ENCODE data around the gene FBXL22.

The FBXL22 gene

DNA sequence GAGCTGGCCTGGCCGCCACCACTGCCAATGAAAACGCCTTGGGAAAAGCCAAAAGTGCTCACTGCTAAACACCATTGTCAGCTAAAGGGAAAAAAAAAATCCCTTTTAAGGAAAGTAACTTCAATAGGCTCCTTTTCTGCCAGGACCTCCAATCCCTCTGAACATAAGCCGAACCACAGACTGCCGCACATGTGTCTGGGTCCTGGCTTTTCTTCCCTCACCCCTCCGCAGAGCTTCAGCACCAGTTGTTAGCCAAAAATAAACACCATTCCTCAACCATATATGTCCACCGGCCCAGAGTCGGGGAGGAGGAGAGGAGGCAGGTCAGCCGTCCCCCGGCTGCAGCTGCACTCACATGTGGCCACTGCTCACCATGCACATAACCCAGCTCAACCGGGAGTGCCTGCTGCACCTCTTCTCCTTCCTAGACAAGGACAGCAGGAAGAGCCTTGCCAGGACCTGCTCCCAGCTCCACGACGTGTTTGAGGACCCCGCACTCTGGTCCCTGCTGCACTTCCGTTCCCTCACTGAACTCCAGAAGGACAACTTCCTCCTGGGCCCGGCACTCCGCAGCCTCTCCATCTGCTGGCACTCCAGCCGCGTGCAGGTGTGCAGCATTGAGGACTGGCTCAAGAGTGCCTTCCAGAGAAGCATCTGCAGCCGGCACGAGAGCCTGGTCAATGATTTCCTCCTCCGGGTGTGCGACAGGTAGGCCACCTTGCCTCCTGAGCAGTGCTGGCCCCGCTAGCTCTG is at the start of gene FBXL22:
FBXL22 (plus strand) TSS at position 350 of the 753 bp plus-strand sequence; CDS start at position 356, 6 bp downstream.
- DNase-seq = no peak

DNA sequence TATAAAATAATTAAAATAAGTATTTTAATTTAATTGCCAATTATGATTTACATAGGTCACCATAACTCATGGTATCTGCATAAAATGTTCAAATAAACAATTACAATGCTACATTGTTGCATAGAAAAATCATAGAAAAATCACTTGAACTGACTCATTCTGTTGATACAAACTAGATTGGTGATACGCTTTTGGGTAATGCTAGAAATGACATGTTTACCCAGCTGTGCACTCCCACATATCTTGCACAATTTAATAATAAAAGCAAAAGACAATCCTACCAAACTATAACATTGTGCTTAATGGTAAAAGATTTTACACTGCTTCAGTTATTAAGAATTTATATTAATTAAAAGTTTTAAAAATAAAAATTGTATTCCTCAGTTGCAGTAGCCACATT is 45.8 kb upstream of the FBXL22 start:
- no peak for DNase-seq

DNA sequence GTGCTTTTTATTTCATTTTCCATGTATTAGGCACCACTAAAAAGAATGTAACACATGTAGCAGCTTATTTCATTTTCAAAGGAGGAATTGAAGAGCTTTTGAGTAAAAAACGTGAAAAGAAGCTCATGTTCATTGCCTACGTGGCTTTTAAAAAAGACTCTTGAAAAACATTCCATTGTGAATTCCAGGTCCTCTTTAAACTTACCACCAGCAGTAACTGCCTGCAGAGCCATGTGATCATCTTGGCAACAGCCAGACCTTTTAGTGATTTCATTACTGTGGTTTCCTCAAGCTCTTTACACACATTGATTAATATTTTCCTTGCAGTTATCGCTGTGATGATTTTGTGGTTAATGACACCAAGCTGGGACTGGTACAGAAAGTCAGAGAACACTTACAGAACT is 43.8 kb upstream of the FBXL22 start:
- no peak for DNase-seq

GRCh38 chr15:63554337-63554927 is 42.8 kb upstream of the FBXL22 start:
- no peak for DNase-seq

GRCh38 chr15:63555507-63555906 is 41.7 kb upstream of the FBXL22 start:
- no peak for DNase-seq

DNA sequence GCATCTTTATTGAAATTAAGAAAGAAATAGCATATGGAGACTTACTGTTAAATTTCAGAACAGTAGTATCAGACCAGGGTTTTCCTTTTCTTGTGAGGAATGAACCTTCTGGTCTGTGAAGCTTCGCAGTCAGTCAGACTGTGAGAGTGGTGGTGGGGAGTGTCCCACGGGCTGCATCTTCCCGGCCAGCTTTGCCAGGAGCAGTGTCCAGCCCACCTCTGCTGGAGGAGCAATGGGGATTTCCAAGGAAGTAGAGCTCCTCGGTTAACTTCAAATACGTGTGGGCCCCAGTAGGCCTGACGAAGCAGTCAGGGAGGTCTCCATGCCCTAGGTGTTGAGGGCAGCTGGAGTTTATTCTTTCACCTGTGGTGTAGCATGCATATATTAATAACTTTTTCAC is 40.9 kb upstream of the FBXL22 start:
- no peak for DNase-seq

DNA sequence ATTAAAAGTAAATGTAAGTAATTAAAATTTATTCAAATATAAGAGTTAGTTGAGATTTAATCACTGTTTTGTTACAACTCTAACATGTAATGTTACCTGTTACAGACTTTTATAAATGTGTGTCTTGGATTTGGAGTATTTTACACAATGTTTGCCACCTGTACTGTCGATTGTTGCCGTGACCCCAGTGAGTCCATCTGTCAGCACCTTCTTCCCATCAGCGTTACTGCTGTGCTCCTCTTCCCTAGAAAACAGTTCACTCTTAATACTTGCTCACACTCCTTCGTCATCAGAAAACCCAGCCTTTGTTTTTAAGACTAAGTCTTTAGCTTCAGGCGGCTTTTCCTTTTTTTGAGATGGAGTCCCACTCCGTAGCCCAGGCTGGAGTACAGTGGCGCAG is 40.5 kb upstream of the FBXL22 start:
- no peak for DNase-seq

GRCh38 chr15:63559753-63560152 is 37.4 kb upstream of the FBXL22 start:
- no peak for DNase-seq

GRCh38 chr15:63560741-63561448 is 36.3 kb upstream of the FBXL22 start:
- DNase-seq = peak; percentile 84

DNA sequence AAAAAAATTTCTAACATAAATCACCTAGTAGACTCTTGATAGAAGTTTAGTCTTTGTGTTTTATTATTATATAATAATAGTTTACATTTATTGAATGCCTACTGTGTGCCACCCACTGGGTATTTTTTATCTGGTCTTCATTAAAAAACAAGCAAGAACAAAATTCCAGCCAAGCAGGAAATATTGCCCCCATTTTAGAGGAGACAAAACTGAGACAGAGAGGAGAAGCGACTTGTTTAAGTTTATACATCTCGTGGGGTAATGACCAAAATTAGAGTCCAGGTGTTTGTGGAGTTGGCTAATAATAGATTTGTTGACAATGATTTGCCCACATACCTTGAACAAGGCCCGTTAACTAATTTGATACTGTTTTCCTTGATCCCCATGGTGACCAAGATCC is 33.1 kb upstream of the FBXL22 start:
- no peak for DNase-seq

DNA sequence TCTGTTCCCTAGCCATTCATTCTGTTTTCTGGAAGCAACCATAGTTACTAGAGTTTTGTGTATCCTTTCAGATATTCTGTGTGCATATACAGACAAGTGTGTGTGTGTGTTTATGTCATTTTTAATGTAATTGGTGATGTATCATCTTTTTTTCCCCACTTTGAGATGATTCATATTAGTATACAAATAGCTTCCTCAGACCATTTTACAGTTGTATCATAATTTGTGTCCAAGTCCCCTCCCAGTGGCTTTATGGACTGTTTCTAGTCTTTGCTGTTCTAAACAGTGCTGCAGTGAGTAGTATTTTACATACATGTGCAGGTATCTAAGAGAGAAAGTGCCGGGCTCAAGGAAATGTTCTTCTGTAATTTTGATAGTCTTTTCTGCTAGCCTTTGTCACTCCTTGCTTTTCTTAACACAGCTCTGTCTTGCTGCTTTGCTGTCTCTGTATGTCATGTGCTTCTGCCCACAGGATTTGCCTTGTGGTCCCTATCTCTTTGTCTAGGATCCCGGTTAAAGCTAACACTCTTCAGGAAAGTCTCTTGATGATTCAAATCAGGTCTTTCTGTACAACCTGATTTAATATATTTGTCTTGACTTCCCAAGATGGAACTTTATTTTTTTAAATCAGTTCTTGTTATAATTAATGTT is 31.5 kb upstream of the FBXL22 start:
- DNase-seq = no peak

DNA sequence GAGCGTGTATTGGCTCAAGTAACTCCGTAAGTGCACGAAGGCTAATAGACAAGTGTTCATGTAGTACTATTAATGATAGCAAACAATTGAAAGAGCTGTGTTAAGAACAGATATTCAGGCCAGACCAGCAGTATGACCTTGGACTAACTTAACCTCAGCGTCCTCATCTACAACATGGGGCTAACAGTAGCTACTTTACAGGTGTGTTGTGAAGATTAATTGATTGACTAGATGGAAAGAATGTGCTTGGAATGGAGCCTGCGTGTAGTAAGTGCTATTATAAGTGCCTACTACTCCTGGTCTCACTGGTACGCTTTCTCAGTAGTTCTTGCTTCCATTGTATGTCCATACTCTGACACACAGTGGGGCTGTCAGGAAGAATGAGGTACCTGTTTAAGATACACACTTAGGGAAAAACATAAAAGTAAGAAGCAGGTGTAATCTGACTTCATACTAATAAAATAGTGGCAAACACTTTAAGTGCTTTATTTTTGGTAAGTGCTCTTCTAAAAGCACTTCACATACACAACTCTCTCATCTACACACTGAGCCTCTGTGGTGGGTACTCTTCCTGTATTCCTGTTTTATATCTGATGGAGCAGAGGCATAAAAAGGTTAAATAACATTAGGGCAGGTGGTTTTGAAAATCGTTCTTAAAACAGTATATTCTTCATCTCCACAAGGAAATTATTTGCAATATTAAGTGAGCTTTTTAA is 24.3 kb upstream of the FBXL22 start:
- no peak for DNase-seq

- no peak for DNase-seq
Observed at GRCh38 chr15:63573533-63573932, 23.7 kb upstream of the FBXL22 start.

- DNase-seq = no peak
Observed at GRCh38 chr15:63575312-63575711, 21.9 kb upstream of the FBXL22 start.

- no peak for DNase-seq
Observed at GRCh38 chr15:63576441-63576840, 20.7 kb upstream of the FBXL22 start.

DNA sequence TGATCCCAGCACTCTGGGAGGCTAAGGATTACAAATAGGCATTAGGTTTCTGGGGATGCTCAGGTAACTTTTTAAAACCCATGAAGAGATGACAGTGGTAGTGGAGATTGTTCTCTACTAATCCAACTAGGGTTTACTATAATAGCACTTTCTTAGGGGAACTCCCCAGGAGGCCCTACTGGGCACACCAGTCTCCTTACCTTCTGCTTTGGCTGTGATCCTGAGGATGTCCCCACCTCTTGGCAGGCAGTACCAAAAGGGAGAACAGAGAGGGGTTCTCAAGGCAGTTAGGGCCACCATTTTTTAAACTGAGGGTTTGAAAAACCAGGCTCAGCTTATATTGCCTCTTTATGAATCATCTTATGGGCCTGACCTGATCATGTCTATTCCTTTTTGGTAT is 15.0 kb upstream of the FBXL22 start:
- DNase-seq = no peak

GRCh38 chr15:63582718-63583426 is 14.3 kb upstream of the FBXL22 start:
- DNase-seq = no peak

DNA sequence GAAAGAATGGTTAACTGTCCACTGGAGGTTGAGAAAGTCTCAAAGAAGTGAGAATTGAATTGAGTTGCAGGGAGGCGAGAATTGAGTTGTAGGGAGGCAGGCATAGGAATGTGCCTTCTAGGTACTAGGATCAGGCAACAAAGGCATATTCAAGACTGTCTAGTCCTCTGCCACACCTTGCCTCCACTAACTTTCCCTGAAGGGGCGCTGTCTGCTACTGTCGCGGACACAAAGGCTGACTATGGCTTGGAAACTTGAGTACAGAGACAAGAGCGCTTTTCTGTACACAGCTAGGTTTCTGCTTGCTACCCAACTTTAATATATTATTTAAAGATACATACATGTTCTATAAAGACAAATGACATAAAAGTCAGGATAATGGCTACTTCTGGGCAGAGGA is 10.4 kb upstream of the FBXL22 start:
- DNase-seq = no peak

- DNase-seq = no peak
Observed at GRCh38 chr15:63587527-63587926, 9.7 kb upstream of the FBXL22 start.

DNA sequence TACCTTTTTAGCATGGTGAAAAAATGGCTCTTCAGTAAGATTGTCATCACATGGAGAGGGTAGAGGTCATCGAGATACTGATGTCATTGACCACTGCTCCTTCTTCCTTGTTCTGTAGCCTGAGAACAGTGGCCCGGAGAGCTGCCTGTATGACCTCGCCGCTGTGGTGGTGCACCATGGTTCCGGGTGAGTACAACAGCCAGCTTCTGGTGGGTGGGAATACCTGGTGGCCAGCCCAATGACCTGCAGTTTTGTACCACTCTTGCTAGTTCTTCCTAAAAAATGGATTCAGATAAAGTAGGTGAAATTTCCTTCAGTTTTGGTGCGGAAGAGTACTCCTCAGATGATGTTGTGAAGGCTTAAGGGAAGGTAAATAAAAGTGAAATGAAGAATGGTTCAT is 8.4 kb upstream of the FBXL22 start:
- no peak for DNase-seq

DNA sequence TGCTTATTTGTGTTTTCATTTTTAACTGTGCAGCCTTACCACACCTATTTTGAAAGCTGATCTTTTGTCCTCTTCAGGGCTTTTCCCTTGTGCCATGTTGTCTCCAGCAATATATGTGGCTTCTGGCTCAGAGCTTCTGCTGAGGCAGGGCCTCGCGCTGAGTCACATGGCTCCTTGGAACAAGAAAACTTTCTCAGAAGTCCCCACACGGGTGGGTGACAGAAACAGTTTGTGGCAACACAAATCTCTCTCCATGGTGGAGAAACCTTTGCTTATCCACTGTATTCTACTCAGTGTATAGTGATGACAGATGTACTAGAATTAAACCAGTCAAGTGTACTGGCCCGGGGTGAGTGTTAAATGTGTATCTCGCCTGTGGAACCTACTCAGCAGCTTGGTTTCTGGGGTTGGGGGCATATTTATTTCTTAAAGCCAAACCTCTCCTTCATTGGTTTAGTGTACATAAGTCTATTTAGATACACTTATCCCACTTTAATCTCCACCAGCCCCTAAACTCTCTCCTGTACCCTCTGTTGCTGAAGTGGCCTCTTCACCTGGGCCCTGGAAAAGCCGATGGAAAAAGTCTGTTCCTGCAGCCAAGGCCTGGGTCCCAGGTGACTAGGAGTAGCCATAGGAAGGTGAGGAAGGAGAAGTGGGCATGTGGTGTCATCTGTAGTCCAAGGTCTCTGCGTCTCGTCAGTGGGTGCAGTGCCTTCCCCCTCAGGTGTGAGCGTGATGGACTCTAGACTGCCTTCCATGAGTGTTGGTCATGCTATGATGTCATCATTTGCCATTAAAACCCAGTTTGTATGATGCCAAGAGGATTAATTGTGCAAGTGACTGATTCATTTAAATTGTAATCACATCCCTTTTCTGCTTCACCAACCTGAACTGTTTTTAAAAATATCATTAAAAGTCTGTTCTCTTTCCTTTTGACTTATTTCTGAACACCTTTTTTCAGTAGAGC is 3.2 kb upstream of the FBXL22 start:
- DNase-seq = peak; percentile 77

Measured in stimulated activated CD4-positive, alpha-beta T cell treated with anti-CD3 and anti-CD28 coated beads, Interleukin-1b, Interleukin-23, amount 100 ng/mL, for 48 hours (primary cell).